K562 (cell line): ENCODE data around the gene EBNA1BP2. TPM values are rescaled to one million over a fixed set of nuclear protein-coding genes. Genes with fewer than 3 reads are reported as not detected.

Experiments
- ATAC-seq: fragments of 200-7000 bp; cut with Tn5 transposase; 3 replicates; pipeline ENCODE4 v1.9.1; 2020; ENCODE audit warnings: moderate library complexity
- BruUV-seq: library from RNA; stranded (reverse); fragments of 400-500 nt; replicated peaks from 2 replicates; lab custom pipeline; 2021; lab: Mats Ljungman, UMichigan
- CTCF ChIA-PET: fragments of 300-600 bp; formaldehyde crosslinking; extraction: SDS; loops from one replicate; lab custom pipeline; 2021; ENCODE audit warnings: low intra/inter-chr PET ratio; lab: Yijun Ruan, JAX
- POLR2A ChIA-PET: fragments of 300-600, 350-650 bp; sonication (Branson Sonifier 250); formaldehyde crosslinking; extraction: SDS; loops from one replicate; lab custom pipeline; 2021; ENCODE audit warnings: antibody characterized with exemption, inconsistent platforms; lab: Yijun Ruan, JAX
- DNase-seq, 4 experiments: peaks; one replicate each; pipeline versions ENCODE4 v3.0.0 to v3.0.0-alpha.2; 2011 to 2018; ENCODE audit warnings: low spot score in 3 of 4, mixed read lengths in 3 of 4; ENCODE audit errors: extremely low read depth in 1 of 4
- FAIRE-seq: peaks from 2 replicates; lab custom pipeline; 2011; peaks lifted over from hg19 to GRCh38; lab: Jason Lieb, UNC
- H2AFZ ChIP-seq: 2 replicates; pipeline ENCODE4 v1.6.0; 2011; ENCODE audit warnings: low read depth, low read length, control low read depth, inconsistent platforms
- H3K27ac ChIP-seq: fragments of 200-600 bp; 3 replicates; pipeline ENCODE4 v1.8.0; 2011; ENCODE audit warnings: low read depth, mild to moderate bottlenecking, control low read depth, inconsistent platforms, low read length, moderate library complexity, mixed read lengths; ENCODE audit errors: extremely low read depth
- H3K27me3 ChIP-seq, 2 experiments: fragments of 300-600 bp in 1 of 2; 2 replicates in 1 of 2; 3 replicates in 1 of 2; pipeline versions ENCODE4 v1.6.0 to v1.8.0; 2011; ENCODE audit warnings: inconsistent platforms in 2 of 2, low read length in 2 of 2, mild to moderate bottlenecking in 1 of 2, mixed read lengths in 1 of 2, moderate library complexity in 1 of 2; ENCODE audit not compliant: control insufficient read depth in 2 of 2, insufficient read depth in 2 of 2
- H3K36me3 ChIP-seq: fragments of 300-600 bp; 3 replicates; pipeline ENCODE4 v1.8.0; 2011; ENCODE audit warnings: mild to moderate bottlenecking, low read length, inconsistent platforms; ENCODE audit not compliant: control insufficient read depth, insufficient read depth
- H3K4me1 ChIP-seq, 2 experiments: fragments of 200-600 bp in 1 of 2; replicated peaks in 1 of 2; 2 replicates in 1 of 2; 3 replicates in 1 of 2; pipeline versions ENCODE4 v1.5.1 to v1.8.0; 2011; ENCODE audit warnings: inconsistent platforms in 2 of 2, low read length in 2 of 2, mild to moderate bottlenecking in 1 of 2, mixed read lengths in 1 of 2, moderate library complexity in 1 of 2; ENCODE audit not compliant: control insufficient read depth in 2 of 2, insufficient read depth in 2 of 2
- H3K4me2 ChIP-seq: 2 replicates; pipeline ENCODE4 v1.6.1; 2011; ENCODE audit warnings: low read length, control low read depth, inconsistent platforms, mixed read lengths; ENCODE audit not compliant: insufficient read depth
- H3K4me3 ChIP-seq: fragments of 200-600 bp; sonication (generic), shearing (Covaris generic); 2 replicates; pipeline ENCODE4 v1.5.1; 2016; ENCODE audit warnings: control low read depth, inconsistent platforms
- H3K79me2 ChIP-seq: fragments of 200-600 bp; 3 replicates; pipeline ENCODE4 v1.8.0; 2011; ENCODE audit warnings: low read length, inconsistent platforms; ENCODE audit not compliant: control insufficient read depth, insufficient read depth
- H3K9ac ChIP-seq, 2 experiments: 2 replicates each; pipeline versions ENCODE4 v1.6.0 to v1.6.1; 2011; ENCODE audit warnings: low read depth in 2 of 2, low read length in 2 of 2, control low read depth in 1 of 2, inconsistent platforms in 1 of 2, mild to moderate bottlenecking in 1 of 2, mixed read lengths in 1 of 2; ENCODE audit not compliant: insufficient read depth in 1 of 2
- H3K9me1 ChIP-seq: one replicate; pipeline ENCODE4 v1.6.0; 2011; ENCODE audit warnings: inconsistent platforms, mild to moderate bottlenecking, low read length, moderate library complexity; ENCODE audit not compliant: control insufficient read depth, insufficient read depth
- H3K9me3 ChIP-seq: replicated peaks from 2 replicates; pipeline ENCODE4 v1.5.1; 2011; ENCODE audit warnings: low read depth, low read length, inconsistent platforms; ENCODE audit not compliant: control insufficient read depth, insufficient read depth
- H4K20me1 ChIP-seq: replicated peaks from 2 replicates; pipeline ENCODE4 v1.6.1; 2011; ENCODE audit warnings: low read length, inconsistent platforms, mixed read lengths; ENCODE audit not compliant: control insufficient read depth, insufficient read depth
- ATF2 ChIP-seq: sonication (generic); formaldehyde crosslinking; IDR thresholded peaks from 2 replicates; pipeline ENCODE4 v1.8.1; 2022; ENCODE audit warnings: missing genetic modification reagents
- CBFA2T2 ChIP-seq: fragments of 450-650 bp; conservative IDR thresholded peaks from 2 replicates; pipeline ENCODE4 v1.6.1; 2017; ENCODE audit warnings: mild to moderate bottlenecking
- CSDE1 ChIP-seq, 2 experiments: fragments of 450-650 bp; IDR thresholded peaks; 2 replicates each; pipeline ENCODE4 v1.6.1; 2016; ENCODE audit warnings: mild to moderate bottlenecking in 1 of 2
- DIDO1 ChIP-seq: fragments of 450-650 bp; IDR thresholded peaks from 2 replicates; pipeline ENCODE4 v1.6.1; 2016; ENCODE audit warnings: low read depth, missing biosample characterization, missing genetic modification characterization
- E2F8 ChIP-seq: fragments of 450-650 bp; IDR thresholded peaks from 2 replicates; pipeline ENCODE4 v1.7.1; 2018; ENCODE audit warnings: mild to moderate bottlenecking, low read depth; ENCODE audit not compliant: partially characterized antibody
- ELF4 ChIP-seq: fragments of 450-650 bp; formaldehyde crosslinking; IDR thresholded peaks from 2 replicates; pipeline ENCODE4 v1.4.0; 2022; ENCODE audit warnings: missing genetic modification characterization
- FOSL1 ChIP-seq: fragments of 200-800 bp; sonication (Bioruptor generic); conservative IDR thresholded peaks from 2 replicates; pipeline ENCODE4 v1.6.1; 2016; ENCODE audit warnings: missing genetic modification characterization, missing compliant biosample characterization
- HNRNPL ChIP-seq: fragments of 200-400 bp; formaldehyde crosslinking; IDR thresholded peaks from 2 replicates; pipeline ENCODE4 v1.6.1; 2017; ENCODE audit warnings: low read depth, mild to moderate bottlenecking, low read length
- MEF2D ChIP-seq: conservative IDR thresholded peaks from 2 replicates; pipeline ENCODE4 v1.6.1; 2016; ENCODE audit warnings: low read depth, missing genetic modification characterization, missing compliant biosample characterization
- NFIX ChIP-seq: fragments of 250-450 bp; sonication (Bioruptor Pico); IDR thresholded peaks from 2 replicates; pipeline ENCODE4 v1.4.0; 2020; ENCODE audit warnings: low read depth, mild to moderate bottlenecking, moderate library complexity
- NFRKB ChIP-seq: fragments of 450-650 bp; IDR thresholded peaks from 2 replicates; pipeline ENCODE4 v1.6.1; 2016; ENCODE audit warnings: low read depth
- PURB ChIP-seq: sonication (generic); formaldehyde crosslinking; IDR thresholded peaks from 2 replicates; pipeline ENCODE4 v1.9.0; 2021; ENCODE audit warnings: low read depth, mild to moderate bottlenecking, missing genetic modification reagents
- RBM39 ChIP-seq: fragments of 200-400 bp; formaldehyde crosslinking; optimal IDR thresholded peaks from 2 replicates; pipeline ENCODE3; 2018; ENCODE audit warnings: low read depth, low read length
- RHOXF2B ChIP-seq: fragments of 250-450 bp; sonication (Bioruptor Pico); conservative IDR thresholded peaks from 2 replicates; pipeline ENCODE4 v1.5.1; 2021
- SNAPC5 ChIP-seq: fragments of 250-450 bp; sonication (Bioruptor Pico); IDR thresholded peaks from 2 replicates; pipeline ENCODE4 v1.8.0; 2021; ENCODE audit warnings: moderate library complexity, mild to moderate bottlenecking, inconsistent platforms
- STAT6 ChIP-seq: sonication (generic); formaldehyde crosslinking; IDR thresholded peaks from 2 replicates; pipeline ENCODE4 v1.8.1; 2023; ENCODE audit warnings: mild to moderate bottlenecking, missing genetic modification reagents
- ZNF263 ChIP-seq: sonication (generic); formaldehyde crosslinking; IDR thresholded peaks from 2 replicates; pipeline ENCODE4 v1.8.0; 2022; ENCODE audit warnings: mild to moderate bottlenecking, missing genetic modification reagents, borderline replicate concordance
- ZNF583 ChIP-seq: fragments of 250-450 bp; sonication (Bioruptor Pico); IDR thresholded peaks from 2 replicates; pipeline ENCODE4 v1.4.0; 2020
- WGBS: fragments of 100-300 bp; shearing (Covaris generic); methylation state at CpG from one replicate; pipeline ENCODE4 v1.1.6; 2016; ENCODE audit warnings: low coverage, mixed read lengths; ENCODE audit not compliant: insufficient coverage; ENCODE audit errors: missing lambda C conversion rate; 5-methylcytosine and 5-hydroxymethylcytosine counted together
- in situ Hi-C: fragments of 300-500 bp; cut with MboI; formaldehyde crosslinking; loops from 4 replicates; pipeline ENCODE4 v1.15.0; 2018; ENCODE audit warnings: inconsistent platforms, mixed read lengths
- intact Hi-C: fragments of 100-400 bp; cut with micrococcal nuclease; formaldehyde crosslinking; loops from 2 replicates; pipeline ENCODE4 v1.14.2; 2022
- polyA plus RNA-seq, 8 experiments: library from polyadenylated mRNA; depleted of rRNA in 4 of 8; stranded (reverse) in 5 of 8; unstranded in 3 of 8; fragments of >200 nt; fragmentation: Nextera tagmentation in 2 of 8; fragmentation: Illumina TruSeq in 1 of 8; extraction: Ambion mirVana in 2 of 8; extraction: Trizol in 1 of 8; gene quantifications; 2 replicates each; pipeline versions ENCODE4 v1.2.1 to v1.2.3, GENCODE V29; 2011 to 2014; ENCODE audit warnings: inconsistent platforms in 1 of 8, missing spikeins in 1 of 8
- total RNA-seq, 7 experiments: library from RNA; depleted of rRNA in 6 of 7; stranded (reverse); fragments of >200 nt in 6 of 7; fragmentation: Illumina TruSeq in 2 of 7; extraction: Trizol in 2 of 7; gene quantifications; 2 replicates each; pipeline versions ENCODE4 v1.2.1 to v1.2.3, GENCODE V29; 2011 to 2021; ENCODE audit warnings: low replicate concordance in 1 of 7

The EBNA1BP2 gene
- total and polyA plus RNA-seq, 9 of the 15 experiments (the other 6 are each of a cell fraction or from before 2014, with no cell fraction given), result 95.2 to 349 (median 249) TPM

- ChIA-PET CTCF (interaction anchor here (1.3 kb wide), 1 partner anchor 52 kb away, joined by 3 read pairs; no protein-coding TSS in a partner anchor), POLR2A (interaction anchor here (0.5 to 0.6 kb wide), 3 partner anchors 81 to 860 kb away, joined by 3 read pairs; no protein-coding TSS in a partner anchor)
- intact Hi-C loops (no loop called here), in situ Hi-C loops (no loop called here)
- Histone ChIP-seq H3K9ac (no peak overlapping the region), H3K79me2 (peaks cover 22% of the 10 kb centered on the region), H4K20me1 (0 out of 2 replicates have a peak, but pooled peaks cover 4% of the 10 kb centered on the region), H3K27ac (no peak overlapping the region), H2AFZ (no peak overlapping the region), H3K4me1 (peaks cover 8 to 10% of the 10 kb centered on the region in 2 experiments; a peak in 4 of 5 replicates), H3K9me3 (no peaks in the 10 kb centered on the region; the same call in 1 of the 2 replicates), H3K4me2 (no peak overlapping the region), H3K4me3 (no peak overlapping the region), H3K36me3 (peaks cover 11% of the 10 kb centered on the region), H3K9me1 (no peaks in the 10 kb centered on the region), H3K27me3 (peaks cover 11 to 17% of the 10 kb centered on the region in 2 experiments; a peak in 4 of 5 replicates)
- DNase-seq, result no peak
- no peak for ATAC-seq
- no peak for FAIRE-seq
- BruUV-seq, result no TSS peak
- WGBS, result 0% methylated on average over 2 of the region's 2 CpGs
- TF ChIP-seq RBM39 (no peak), CBFA2T2 (no peak), DIDO1 (no peak), E2F8 (no peak), STAT6 (CRISPR knock-in tag) (no peak), NFRKB (no peak), HNRNPL (no peak), CSDE1 (IDR thresholded peaks at IDR 0.05) (no peak), SNAPC5 (CRISPR knock-in tag) (no peak), RHOXF2B (CRISPR knock-in tag) (no peak), NFIX (CRISPR knock-in tag) (no peak), PURB (CRISPR knock-in tag) (no peak), ZNF583 (no peak), ELF4 (CRISPR knock-in tag) (no peak), ZNF263 (CRISPR knock-in tag) (no peak), MEF2D (tag) (no peak), ATF2 (no peak), FOSL1 (tag) (no peak)
These were observed 2.8 kb upstream of the EBNA1BP2 start for GRCh38 chr1:43174873-43175272.
